Panc1 (cell line): ENCODE results near the gene DHPS.

Experiments used
- POLR2AphosphoS5 ChIP-seq: IDR thresholded peaks from 2 replicates; pipeline ENCODE4 v1.6.1; 2012; ENCODE audit warnings: mild to moderate bottlenecking, low read depth, low read length, moderate library complexity
- TF ChIP-seq, protein P1 (sequence below): fragments of 450-650 bp; IDR thresholded peaks from 2 replicates; pipeline ENCODE4 v1.5.1; 2017; ENCODE audit warnings: mild to moderate bottlenecking

DNA sequence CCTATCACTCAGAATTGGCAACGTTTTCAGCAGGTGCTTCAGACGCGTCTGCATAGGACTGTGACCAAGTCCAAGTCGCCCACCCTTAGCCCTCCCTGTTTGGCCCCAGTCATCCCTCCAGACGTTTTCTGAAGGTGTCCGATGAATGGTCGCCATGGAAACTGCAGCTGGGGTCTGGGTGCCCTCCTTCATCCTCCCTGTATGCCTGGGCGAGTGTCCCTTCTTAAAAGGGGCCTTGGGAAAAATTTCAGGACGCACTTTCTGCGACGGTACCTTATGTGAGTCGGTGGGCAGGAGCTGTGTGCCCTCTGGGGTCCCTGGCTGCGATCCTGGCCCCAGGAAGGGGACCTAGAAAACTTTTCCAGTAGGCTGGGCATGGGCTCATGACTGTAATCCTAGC lies 40.2 kb downstream of the DHPS start:
- TF ChIP-seq, protein P1, sequence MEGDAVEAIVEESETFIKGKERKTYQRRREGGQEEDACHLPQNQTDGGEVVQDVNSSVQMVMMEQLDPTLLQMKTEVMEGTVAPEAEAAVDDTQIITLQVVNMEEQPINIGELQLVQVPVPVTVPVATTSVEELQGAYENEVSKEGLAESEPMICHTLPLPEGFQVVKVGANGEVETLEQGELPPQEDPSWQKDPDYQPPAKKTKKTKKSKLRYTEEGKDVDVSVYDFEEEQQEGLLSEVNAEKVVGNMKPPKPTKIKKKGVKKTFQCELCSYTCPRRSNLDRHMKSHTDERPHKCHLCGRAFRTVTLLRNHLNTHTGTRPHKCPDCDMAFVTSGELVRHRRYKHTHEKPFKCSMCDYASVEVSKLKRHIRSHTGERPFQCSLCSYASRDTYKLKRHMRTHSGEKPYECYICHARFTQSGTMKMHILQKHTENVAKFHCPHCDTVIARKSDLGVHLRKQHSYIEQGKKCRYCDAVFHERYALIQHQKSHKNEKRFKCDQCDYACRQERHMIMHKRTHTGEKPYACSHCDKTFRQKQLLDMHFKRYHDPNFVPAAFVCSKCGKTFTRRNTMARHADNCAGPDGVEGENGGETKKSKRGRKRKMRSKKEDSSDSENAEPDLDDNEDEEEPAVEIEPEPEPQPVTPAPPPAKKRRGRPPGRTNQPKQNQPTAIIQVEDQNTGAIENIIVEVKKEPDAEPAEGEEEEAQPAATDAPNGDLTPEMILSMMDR = no peak
- TF ChIP-seq POLR2AphosphoS5 = no peak
